HG02938 (cell line): ENCODE results near the gene YAP1.

Source experiments
- ATAC-seq: cut with Tn5 transposase; IDR thresholded peaks from one replicate; pipeline ENCODE4 v1.9.1; 2021; ENCODE audit warnings: mild to moderate bottlenecking, moderate library complexity; ENCODE audit not compliant: unreplicated experiment

YAP1 gene

GRCh38 chr11:102155676-102156075 is 45.4 kb downstream of the YAP1 start:
- ATAC-seq, result no peak

GRCh38 chr11:102157219-102157618 is 47.0 kb downstream of the YAP1 start:
- ATAC-seq, result no peak

- no peak for ATAC-seq
Measured at GRCh38 chr11:102158164-102158735, 48.0 kb downstream of the YAP1 start.

GRCh38 chr11:102163368-102163767 is 53.1 kb downstream of the YAP1 start:
- ATAC-seq, result no peak

GRCh38 chr11:102166175-102167064 is 56.2 kb downstream of the YAP1 start:
- ATAC-seq, result no peak

GRCh38 chr11:102168481-102168880 is 58.2 kb downstream of the YAP1 start:
- ATAC-seq, result no peak

GRCh38 chr11:102171101-102171500 is 60.9 kb downstream of the YAP1 start:
- ATAC-seq, result no peak

GRCh38 chr11:102172127-102172848 is 62.0 kb downstream of the YAP1 start:
- no peak for ATAC-seq

GRCh38 chr11:102177126-102177525 is 66.9 kb downstream of the YAP1 start:
- ATAC-seq, result no peak

- ATAC-seq, result no peak
Measured at GRCh38 chr11:102177974-102178631, 67.9 kb downstream of the YAP1 start.

GRCh38 chr11:102179371-102179770 is 69.1 kb downstream of the YAP1 start:
- no peak for ATAC-seq

- no peak for ATAC-seq
Measured at GRCh38 chr11:102184269-102184987, 74.2 kb downstream of the YAP1 start.

GRCh38 chr11:102186551-102187191 is 76.4 kb downstream of the YAP1 start:
- ATAC-seq, result no peak

GRCh38 chr11:102187416-102188151 is 77.3 kb downstream of the YAP1 start:
- ATAC-seq, result no peak

- no peak for ATAC-seq
Measured at GRCh38 chr11:102188488-102188887, 78.2 kb downstream of the YAP1 start.

GRCh38 chr11:102191832-102192231 is 81.6 kb downstream of the YAP1 start:
- no peak for ATAC-seq

GRCh38 chr11:102192349-102193066 is 82.3 kb downstream of the YAP1 start:
- ATAC-seq, result no peak

- no peak for ATAC-seq
Measured at GRCh38 chr11:102194257-102194656, 84.0 kb downstream of the YAP1 start.

GRCh38 chr11:102194990-102195389 is 84.7 kb downstream of the YAP1 start:
- ATAC-seq, result no peak
